CD4-positive, alpha-beta T cell treated with Interleukin-21 for 1 hour (primary cell): ENCODE results near the gene FBXO42.

Source experiments
- DNase-seq: peaks from one replicate; pipeline ENCODE4 v3.0.0-alpha.2; 2020

FBXO42 gene

GRCh38 chr1:16199700-16200099 is 152.6 kb downstream of the FBXO42 start:
- no peak for DNase-seq

- DNase-seq = no peak
Measured at GRCh38 chr1:16199157-16199501, 153.2 kb downstream of the FBXO42 start.

GRCh38 chr1:16198444-16199156 is 153.7 kb downstream of the FBXO42 start:
- DNase-seq = no peak

GRCh38 chr1:16196874-16197273 is 155.4 kb downstream of the FBXO42 start:
- no peak for DNase-seq
